BLaER1 treated with 17β-estradiol and CSF1 and Interleukin-3, amounts not matched to agents 10 nM and 100 nM (cell line): ENCODE measurements around the gene GRN.
A peak's percentile ranks its signal among the peaks of the same experiment; 100 is the strongest.

ENCODE experiments used
- H3K27ac ChIP-seq, 11 experiments: shearing (Covaris generic); formaldehyde crosslinking; 2 replicates each; pipeline ENCODE4 v1.8.1; 2022
- H3K27me3 ChIP-seq, 11 experiments: shearing (Covaris generic); formaldehyde crosslinking; 2 replicates each; pipeline ENCODE4 v1.8.1; 2022
- H3K36me3 ChIP-seq, 11 experiments: shearing (Covaris generic); formaldehyde crosslinking; 2 replicates each; pipeline ENCODE4 v1.8.1; 2022
- H3K4me1 ChIP-seq, 10 experiments: shearing (Covaris generic); formaldehyde crosslinking; 2 replicates each; pipeline ENCODE4 v1.8.1; 2022
- H3K4me2 ChIP-seq, 11 experiments: shearing (Covaris generic); formaldehyde crosslinking; 2 replicates each; pipeline ENCODE4 v1.8.1; 2022
- H3K4me3 ChIP-seq, 10 experiments: shearing (Covaris generic); formaldehyde crosslinking; 2 replicates each; pipeline ENCODE4 v1.8.1; 2022
- H3K9ac ChIP-seq, 11 experiments: shearing (Covaris generic); formaldehyde crosslinking; 2 replicates each; pipeline ENCODE4 v1.8.1; 2022
- H3K9me3 ChIP-seq, 11 experiments: shearing (Covaris generic); formaldehyde crosslinking; replicated peaks in 1 of 11; 2 replicates each; pipeline ENCODE4 v1.8.1; 2022
- H4K20me1 ChIP-seq, 11 experiments: shearing (Covaris generic); formaldehyde crosslinking; 2 replicates each; pipeline ENCODE4 v1.8.1; 2022
- Cebpa-rat ChIP-seq, 11 experiments: shearing (Covaris generic); IDR thresholded peaks; 2 replicates each; pipeline ENCODE4 v1.8.1; 2022

GRN gene

DNA sequence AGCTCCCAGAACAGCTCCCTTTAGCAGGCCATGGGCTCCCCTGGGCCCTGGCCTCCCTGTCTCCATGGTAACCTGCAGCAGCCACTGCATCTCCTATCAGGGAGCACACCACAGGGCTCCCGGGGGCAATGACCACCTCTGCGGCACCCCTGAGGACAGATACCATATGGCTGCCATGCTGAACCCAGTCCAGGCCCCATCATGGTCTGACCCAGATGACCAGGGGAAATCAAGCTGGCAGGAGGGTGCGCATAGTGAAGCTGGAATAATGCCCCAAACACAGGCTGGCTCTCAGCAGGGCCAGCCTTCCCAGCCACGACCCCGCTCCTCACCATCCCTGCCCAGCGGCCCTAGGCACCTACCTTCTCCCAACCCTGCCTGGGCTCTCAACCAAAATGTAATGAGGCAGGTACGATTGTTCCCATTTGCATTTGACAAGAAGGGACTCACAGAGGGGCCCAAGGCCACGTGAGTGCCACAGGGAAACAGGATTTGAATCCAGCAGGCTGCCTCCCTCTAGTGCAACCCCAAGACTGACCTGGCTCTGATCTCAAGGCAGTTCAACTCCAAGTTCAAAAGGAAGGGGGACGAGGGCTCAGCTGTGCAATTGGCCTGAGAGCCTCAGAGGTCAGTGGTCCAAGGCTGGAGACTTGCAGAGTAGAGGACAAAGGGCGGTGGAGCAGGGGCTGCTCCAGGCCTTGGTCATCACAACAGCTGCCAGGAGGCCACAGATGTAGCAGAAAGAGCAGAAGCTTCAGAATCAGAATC lies 34.3 kb upstream of the GRN start:
- H4K20me1 ChIP-seq: peaks cover 0 to 44% (median 9%) of the 10 kb centered on the region in 11 experiments; a peak in 13 of 22 replicates
- no peak overlapping the region for H3K9ac ChIP-seq
- TF ChIP-seq Cebpa-rat (IDR thresholded peaks at IDR 0.05): no peak
- no peak overlapping the region for H3K27ac ChIP-seq
- H3K4me2 ChIP-seq: no peak overlapping the region; a peak in 1 of 22 replicates
- H3K4me1 ChIP-seq: peaks cover 9 to 30% (median 17%) of the 10 kb centered on the region in 10 experiments
- H3K9me3 ChIP-seq: no peaks in the 10 kb centered on the region
- no peak overlapping the region for H3K4me3 ChIP-seq
- no peaks in the 10 kb centered on the region for H3K36me3 ChIP-seq
- H3K27me3 ChIP-seq: peaks cover 48 to 84% (median 73%) of the 10 kb centered on the region in 11 experiments

DNA sequence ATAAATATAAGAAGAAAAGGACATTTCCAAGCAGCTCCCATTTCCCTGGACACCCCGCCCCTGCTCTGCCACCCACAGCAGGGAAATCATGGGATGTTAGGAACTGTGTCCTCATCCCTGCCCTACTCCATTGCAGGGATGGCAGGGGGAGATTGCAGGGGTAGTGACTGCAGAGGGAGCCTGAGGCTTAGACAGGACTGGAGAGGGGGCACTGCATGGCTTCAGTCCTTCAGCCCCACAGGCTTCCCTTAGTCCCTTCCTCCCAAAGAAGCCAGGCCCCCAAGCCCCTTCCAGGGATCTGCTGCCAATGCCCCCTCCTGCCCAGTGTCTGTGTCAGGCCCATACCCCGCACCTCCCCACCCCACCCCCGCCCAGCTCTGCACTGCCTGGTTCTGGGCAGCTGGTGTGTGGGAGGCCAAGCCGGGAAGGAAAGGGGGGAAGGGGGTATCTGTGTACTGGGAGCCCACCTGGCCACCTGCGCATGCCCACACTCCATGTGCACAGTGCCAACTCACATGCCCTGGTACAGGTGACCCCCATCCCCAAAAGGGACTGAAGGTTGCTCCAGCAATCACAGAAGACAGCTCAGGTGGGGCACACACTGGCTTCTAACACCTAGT lies 33.4 kb upstream of the GRN start:
- no peak overlapping the region for H3K27ac ChIP-seq
- no peaks in the 10 kb centered on the region for H3K9me3 ChIP-seq
- no peak overlapping the region for H3K9ac ChIP-seq
- no peak overlapping the region for H3K4me2 ChIP-seq
- peaks cover 56 to 89% (median 80%) of the 10 kb centered on the region in 11 experiments for H3K27me3 ChIP-seq
- H4K20me1 ChIP-seq: peaks cover 0 to 53% (median 12%) of the 10 kb centered on the region in 11 experiments; a peak in 13 of 22 replicates
- H3K4me3 ChIP-seq: no peak overlapping the region
- peaks cover 9 to 33% (median 17%) of the 10 kb centered on the region in 10 experiments for H3K4me1 ChIP-seq
- H3K36me3 ChIP-seq: no peaks in the 10 kb centered on the region
- no peak for TF ChIP-seq Cebpa-rat (IDR thresholded peaks at IDR 0.05)

DNA sequence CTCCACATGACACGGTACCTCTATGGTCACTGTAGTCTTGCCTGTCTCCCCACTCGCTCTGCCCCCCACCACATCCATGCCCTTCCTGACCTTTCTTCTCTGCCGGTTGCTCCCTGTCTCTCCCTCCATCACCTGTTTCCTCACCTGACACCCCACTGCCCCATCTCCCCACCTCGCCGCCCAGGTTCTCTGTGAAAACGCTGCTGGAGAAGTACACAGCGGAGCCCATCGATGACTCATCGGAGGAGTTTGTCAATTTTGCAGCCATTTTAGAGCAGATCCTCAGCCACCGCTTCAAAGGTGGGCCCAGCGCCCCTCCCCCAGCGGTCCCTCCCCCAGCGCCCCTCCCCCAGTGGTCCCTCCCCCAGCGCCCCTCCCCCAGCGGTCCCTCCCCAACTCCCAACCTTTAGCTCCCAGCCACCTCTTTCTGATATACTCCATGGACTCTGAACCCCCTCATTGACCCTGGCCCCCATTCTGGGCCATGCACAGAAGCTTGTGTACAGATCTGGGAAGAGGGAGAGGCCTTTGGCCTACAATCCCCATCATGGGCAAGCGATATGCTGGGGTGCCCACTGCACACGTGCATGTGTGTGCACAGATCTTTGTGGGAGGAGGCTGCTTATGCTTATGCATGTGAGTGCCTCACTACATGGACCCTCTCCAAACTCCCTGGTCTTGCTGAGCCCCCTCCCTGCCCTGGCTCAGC lies 32.6 kb upstream of the GRN start:
- Histone ChIP-seq H3K27me3 (peaks cover 56 to 89% (median 80%) of the 10 kb centered on the region in 11 experiments), H3K9me3 (peaks cover 0 to 7% (median 5%) of the 10 kb centered on the region in 11 experiments; a peak in 12 of 22 replicates), H3K27ac (no peak overlapping the region), H4K20me1 (peaks cover 0 to 62% (median 13%) of the 10 kb centered on the region in 11 experiments; a peak in 14 of 22 replicates), H3K4me2 (no peak overlapping the region), H3K4me1 (peaks cover 4 to 31% (median 14%) of the 10 kb centered on the region in 10 experiments), H3K9ac (no peak overlapping the region), H3K4me3 (no peak overlapping the region), H3K36me3 (peaks cover 0 to 2% (median 0%) of the 10 kb centered on the region in 11 experiments; a peak in 1 of 22 replicates)
- TF ChIP-seq Cebpa-rat (IDR thresholded peaks at IDR 0.05): no peak

DNA sequence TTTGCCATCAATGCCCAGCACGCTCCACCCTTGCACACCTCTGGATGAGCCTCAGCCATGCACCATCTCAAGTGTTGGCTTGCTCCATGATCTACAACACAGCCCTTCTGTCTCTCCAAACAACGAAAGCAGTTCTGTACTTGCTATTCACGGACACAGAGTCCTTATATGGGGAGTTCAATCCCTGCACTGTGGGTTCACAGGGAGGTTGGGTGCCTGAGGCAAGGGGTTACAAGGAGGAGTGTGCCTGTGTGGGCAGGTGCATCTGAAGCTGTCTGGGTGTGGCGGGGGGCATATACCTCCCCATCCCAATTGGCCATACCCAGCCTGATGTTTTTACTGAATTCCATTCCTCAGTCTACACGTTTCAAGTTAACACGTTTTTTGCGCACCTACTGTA lies 31.1 kb upstream of the GRN start:
- Histone ChIP-seq H4K20me1 (peaks cover 0 to 77% (median 22%) of the 10 kb centered on the region in 11 experiments; a peak in 16 of 22 replicates), H3K9ac (no peak overlapping the region), H3K4me1 (peaks cover 0 to 21% (median 7%) of the 10 kb centered on the region in 10 experiments; a peak in 15 of 20 replicates), H3K4me2 (no peak overlapping the region), H3K27ac (no peak overlapping the region), H3K4me3 (no peak overlapping the region), H3K9me3 (peaks cover 0 to 12% (median 9%) of the 10 kb centered on the region in 11 experiments; a peak in 12 of 22 replicates), H3K36me3 (peaks cover 0 to 16% (median 7%) of the 10 kb centered on the region in 11 experiments; a peak in 15 of 22 replicates), H3K27me3 (peaks cover 61 to 95% (median 85%) of the 10 kb centered on the region in 11 experiments)
- TF ChIP-seq Cebpa-rat (IDR thresholded peaks at IDR 0.05): no peak

DNA sequence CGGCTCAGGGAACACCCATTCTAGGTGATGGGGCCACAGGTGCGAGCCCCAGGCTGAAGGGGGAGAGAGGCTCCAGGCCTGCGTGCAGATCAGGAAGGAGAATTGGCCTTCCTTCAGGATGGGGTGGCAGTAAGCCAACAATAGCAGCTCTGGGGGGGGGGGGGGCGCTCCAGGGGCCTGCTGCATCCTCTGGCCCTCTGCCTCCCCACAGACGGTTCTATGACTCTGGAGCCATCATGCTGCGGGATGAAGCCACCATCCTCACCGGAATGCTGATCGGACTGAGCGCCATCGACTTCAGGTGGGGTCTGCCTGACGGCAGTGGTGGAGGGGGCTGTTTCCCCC lies 30.6 kb upstream of the GRN start:
- no peak overlapping the region for H3K4me2 ChIP-seq
- TF ChIP-seq Cebpa-rat (IDR thresholded peaks at IDR 0.05): no peak
- H3K27ac ChIP-seq: no peak overlapping the region
- no peak overlapping the region for H3K9ac ChIP-seq
- no peak overlapping the region; a peak in 1 of 20 replicates for H3K4me3 ChIP-seq
- H4K20me1 ChIP-seq: peaks cover 0 to 79% (median 24%) of the 10 kb centered on the region in 11 experiments; a peak in 17 of 22 replicates
- peaks cover 4 to 20% (median 12%) of the 10 kb centered on the region in 11 experiments; a peak in 21 of 22 replicates for H3K36me3 ChIP-seq
- peaks cover 0 to 17% (median 3%) of the 10 kb centered on the region in 10 experiments; a peak in 12 of 20 replicates for H3K4me1 ChIP-seq
- H3K27me3 ChIP-seq: peaks cover 61 to 91% (median 85%) of the 10 kb centered on the region in 11 experiments
- peaks cover 0 to 12% (median 9%) of the 10 kb centered on the region in 11 experiments; a peak in 12 of 22 replicates for H3K9me3 ChIP-seq

DNA sequence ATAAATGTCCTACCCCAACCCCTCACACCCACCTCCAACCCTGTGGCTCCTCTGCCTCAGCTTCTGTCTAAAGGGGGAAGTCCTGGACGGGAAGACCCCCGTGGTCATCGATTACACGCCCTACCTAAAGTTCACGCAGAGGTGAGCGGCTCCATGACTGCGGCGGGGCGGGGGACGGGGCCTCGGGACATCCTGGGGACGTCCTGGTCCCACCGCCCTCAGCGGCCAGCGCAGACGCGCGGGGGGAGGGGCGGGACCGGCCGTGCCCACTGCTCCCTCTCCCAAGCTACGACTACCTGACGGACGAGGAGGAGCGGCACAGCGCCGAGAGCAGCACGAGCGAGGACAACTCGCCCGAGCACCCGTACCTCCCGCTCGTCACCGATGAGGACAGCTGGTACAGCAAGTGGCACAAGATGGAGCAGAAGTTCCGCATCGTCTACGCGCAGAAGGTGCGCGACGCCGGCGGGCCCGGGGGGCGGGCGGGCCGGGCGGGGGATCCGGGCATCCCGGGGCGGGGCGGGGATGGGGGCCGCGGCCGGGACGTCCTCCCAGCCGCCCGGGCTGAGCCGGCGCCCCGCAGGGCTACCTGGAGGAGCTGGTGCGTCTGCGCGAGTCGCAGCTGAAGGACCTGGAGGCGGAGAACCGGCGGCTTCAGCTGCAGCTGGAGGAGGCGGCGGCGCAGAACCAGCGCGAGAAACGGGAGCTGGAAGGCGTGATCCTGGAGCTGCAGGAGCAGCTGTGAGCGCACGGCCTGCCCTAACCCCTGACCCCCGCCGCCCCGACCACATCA lies 30.0 kb upstream of the GRN start:
- no peak overlapping the region for H3K9ac ChIP-seq
- H3K4me2 ChIP-seq: peak overlapping the region in 8 of 11 experiments; percentile 21 to 53 (median 42); a peak in 11 of 22 replicates
- no peak overlapping the region for H3K27ac ChIP-seq
- H3K4me3 ChIP-seq: peak overlapping the region in 2 of 10 experiments; percentile 28 to 29; a peak in 4 of 20 replicates
- no peak for TF ChIP-seq Cebpa-rat (IDR thresholded peaks at IDR 0.05)
- peaks cover 10 to 26% (median 18%) of the 10 kb centered on the region in 11 experiments for H3K36me3 ChIP-seq
- H3K27me3 ChIP-seq: peaks cover 61 to 85% (median 79%) of the 10 kb centered on the region in 11 experiments
- peaks cover 0 to 11% (median 0%) of the 10 kb centered on the region in 10 experiments; a peak in 6 of 20 replicates for H3K4me1 ChIP-seq
- H3K9me3 ChIP-seq: peaks cover 0 to 12% (median 9%) of the 10 kb centered on the region in 11 experiments; a peak in 12 of 22 replicates
- H4K20me1 ChIP-seq: peaks cover 0 to 79% (median 29%) of the 10 kb centered on the region in 11 experiments; a peak in 18 of 22 replicates

DNA sequence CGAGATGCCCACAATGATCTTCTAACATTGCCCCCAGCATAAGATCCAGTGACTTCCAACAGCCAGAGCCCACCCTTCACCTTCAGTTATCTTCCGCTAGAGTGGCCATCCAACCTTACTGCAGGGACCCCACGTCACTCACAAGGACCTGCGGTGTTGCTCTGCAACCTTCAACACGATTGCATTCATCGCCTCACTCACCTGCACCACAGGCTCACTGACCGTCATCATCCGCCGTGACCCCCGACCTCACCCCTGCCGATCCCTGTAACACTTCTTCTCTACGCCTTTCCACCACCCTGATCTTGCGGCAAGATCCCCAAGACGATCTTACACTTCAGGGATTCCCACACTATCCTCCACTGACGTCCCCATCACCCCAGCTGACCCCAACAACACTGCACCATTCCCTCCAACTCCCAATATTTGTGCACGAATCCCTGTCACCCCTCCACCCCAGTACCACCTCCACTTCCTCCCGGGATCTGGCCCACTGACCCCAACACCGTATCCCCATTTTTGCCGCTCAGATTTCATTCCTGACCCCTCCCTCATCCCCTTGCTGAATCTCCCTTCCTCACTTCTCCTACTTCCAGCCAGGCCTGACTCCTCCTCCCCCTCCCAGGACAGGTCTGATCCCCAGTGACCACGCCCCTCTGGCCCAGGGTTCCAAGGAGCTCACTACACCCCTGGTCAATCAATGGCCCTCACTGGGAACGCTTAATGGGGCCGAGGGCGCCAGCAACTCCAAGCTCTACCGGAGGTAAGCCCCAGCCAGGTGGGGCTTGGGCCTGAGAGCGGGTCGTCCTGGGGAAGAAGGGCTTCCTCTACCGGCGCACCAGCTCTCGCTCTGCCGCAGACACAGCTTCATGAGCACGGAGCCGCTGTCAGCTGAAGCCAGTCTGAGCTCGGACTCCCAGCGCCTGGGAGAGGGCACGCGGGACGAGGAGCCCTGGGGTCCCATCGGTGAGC lies 29.1 kb upstream of the GRN start:
- no peak overlapping the region for H3K27ac ChIP-seq
- H3K9ac ChIP-seq: 0 out of 22 replicates have a peak overlapping the region, but pooled peaks of 1 of the 11 experiments have one; percentile 5
- TF ChIP-seq Cebpa-rat (IDR thresholded peaks at IDR 0.05): no peak
- peaks cover 0 to 6% (median 0%) of the 10 kb centered on the region in 10 experiments; a peak in 6 of 20 replicates for H3K4me1 ChIP-seq
- peaks cover 0 to 12% (median 9%) of the 10 kb centered on the region in 11 experiments; a peak in 12 of 22 replicates for H3K9me3 ChIP-seq
- peaks cover 56 to 75% (median 69%) of the 10 kb centered on the region in 11 experiments for H3K27me3 ChIP-seq
- H3K4me3 ChIP-seq: peak overlapping the region in 2 of 10 experiments; percentile 28 to 29; a peak in 2 of 20 replicates
- H3K36me3 ChIP-seq: peaks cover 20 to 36% (median 28%) of the 10 kb centered on the region in 11 experiments
- H3K4me2 ChIP-seq: peak overlapping the region in 7 of 11 experiments; percentile 21 to 50 (median 27); a peak in 10 of 22 replicates
- H4K20me1 ChIP-seq: peaks cover 0 to 79% (median 38%) of the 10 kb centered on the region in 11 experiments; a peak in 19 of 22 replicates
